ENCODE data around the gene PCSK1.

DNA sequence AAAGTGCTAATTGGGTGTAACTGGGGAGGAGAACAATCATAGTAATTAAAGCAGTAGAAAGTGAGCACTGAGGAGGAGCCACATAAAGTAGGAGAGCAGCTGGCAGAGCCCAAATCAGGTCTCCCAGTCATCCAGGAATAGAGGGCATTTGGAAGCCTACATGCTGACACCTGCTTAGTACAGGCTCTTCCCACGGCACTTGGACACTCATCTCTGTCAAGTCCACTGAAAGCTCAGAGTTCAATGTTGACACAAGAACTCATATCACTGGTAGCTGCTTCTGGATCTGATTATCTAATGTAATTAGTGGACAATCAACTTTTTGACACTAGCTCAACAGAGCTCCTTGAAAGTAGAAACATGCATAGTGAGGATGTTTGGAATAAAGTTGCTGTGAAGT, 45.9 kb upstream of the PCSK1 start:
- TF ChIP-seq, protein P1, sequence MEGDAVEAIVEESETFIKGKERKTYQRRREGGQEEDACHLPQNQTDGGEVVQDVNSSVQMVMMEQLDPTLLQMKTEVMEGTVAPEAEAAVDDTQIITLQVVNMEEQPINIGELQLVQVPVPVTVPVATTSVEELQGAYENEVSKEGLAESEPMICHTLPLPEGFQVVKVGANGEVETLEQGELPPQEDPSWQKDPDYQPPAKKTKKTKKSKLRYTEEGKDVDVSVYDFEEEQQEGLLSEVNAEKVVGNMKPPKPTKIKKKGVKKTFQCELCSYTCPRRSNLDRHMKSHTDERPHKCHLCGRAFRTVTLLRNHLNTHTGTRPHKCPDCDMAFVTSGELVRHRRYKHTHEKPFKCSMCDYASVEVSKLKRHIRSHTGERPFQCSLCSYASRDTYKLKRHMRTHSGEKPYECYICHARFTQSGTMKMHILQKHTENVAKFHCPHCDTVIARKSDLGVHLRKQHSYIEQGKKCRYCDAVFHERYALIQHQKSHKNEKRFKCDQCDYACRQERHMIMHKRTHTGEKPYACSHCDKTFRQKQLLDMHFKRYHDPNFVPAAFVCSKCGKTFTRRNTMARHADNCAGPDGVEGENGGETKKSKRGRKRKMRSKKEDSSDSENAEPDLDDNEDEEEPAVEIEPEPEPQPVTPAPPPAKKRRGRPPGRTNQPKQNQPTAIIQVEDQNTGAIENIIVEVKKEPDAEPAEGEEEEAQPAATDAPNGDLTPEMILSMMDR (IDR thresholded peaks at IDR 0.05), result no peak
- TF ChIP-seq POLR2AphosphoS5 (IDR thresholded peaks at IDR 0.05) (no peak), POLR2A (IDR thresholded peaks at IDR 0.05) (no peak), EP300 (IDR thresholded peaks at IDR 0.05; ENCODE audit: low read depth) (no peak)

Measured in transverse colon (tissue), 4 donors.